Measurements from ENCODE around the gene OLFML2A. TPM values are rescaled to one million over a fixed set of nuclear protein-coding genes. Genes with fewer than 3 reads are reported as not detected.

OLFML2A gene
- total RNA-seq, 1 experiment from 2014 or later = 5.8 TPM

DNA sequence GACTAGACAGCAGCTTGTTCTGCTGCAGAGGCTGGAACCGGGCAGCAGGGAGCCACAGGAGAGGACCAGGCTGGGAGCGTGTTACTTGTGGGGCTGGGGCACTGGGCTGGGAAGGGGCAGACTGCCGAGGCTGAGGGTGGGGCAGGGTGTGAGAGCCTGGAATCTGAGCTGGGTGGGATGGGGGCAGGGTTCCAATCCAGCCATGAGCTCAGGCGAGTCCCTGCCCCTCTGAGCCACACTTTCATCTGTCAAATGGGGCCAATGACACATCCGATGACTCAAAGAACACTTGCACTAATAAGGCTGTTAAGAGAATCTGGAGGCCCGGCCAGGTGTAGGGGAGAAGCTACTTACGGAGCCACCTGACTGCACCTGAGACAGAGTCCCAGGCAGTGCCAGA is 57.7 kb downstream of the OLFML2A start:
- no peak for DNase-seq
- H2AFZ ChIP-seq (ENCODE audit: low read length) = no peak overlapping the region
- TF ChIP-seq, protein P1, sequence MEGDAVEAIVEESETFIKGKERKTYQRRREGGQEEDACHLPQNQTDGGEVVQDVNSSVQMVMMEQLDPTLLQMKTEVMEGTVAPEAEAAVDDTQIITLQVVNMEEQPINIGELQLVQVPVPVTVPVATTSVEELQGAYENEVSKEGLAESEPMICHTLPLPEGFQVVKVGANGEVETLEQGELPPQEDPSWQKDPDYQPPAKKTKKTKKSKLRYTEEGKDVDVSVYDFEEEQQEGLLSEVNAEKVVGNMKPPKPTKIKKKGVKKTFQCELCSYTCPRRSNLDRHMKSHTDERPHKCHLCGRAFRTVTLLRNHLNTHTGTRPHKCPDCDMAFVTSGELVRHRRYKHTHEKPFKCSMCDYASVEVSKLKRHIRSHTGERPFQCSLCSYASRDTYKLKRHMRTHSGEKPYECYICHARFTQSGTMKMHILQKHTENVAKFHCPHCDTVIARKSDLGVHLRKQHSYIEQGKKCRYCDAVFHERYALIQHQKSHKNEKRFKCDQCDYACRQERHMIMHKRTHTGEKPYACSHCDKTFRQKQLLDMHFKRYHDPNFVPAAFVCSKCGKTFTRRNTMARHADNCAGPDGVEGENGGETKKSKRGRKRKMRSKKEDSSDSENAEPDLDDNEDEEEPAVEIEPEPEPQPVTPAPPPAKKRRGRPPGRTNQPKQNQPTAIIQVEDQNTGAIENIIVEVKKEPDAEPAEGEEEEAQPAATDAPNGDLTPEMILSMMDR (conservative IDR thresholded peaks at IDR 0.05) = no peak
- whole genome bisulfite sequencing (ENCODE audit: extremely low coverage, insufficient read length, low lambda C conversion rate) = no CpG with 5 or more reads among the region's 7 CpGs
- no peaks in the 10 kb centered on the region for H3K9me3 ChIP-seq (ENCODE audit: control insufficient read depth, low read depth, low read length)
- H4K20me1 ChIP-seq (ENCODE audit: control insufficient read depth, insufficient read depth, insufficient read length) = no peaks in the 10 kb centered on the region
- H3K27me3 Mint-ChIP-seq (ENCODE audit: low read depth) = peaks cover 2% of the 10 kb centered on the region; the same call in 1 of the 2 replicates
- H3K27ac Mint-ChIP-seq = no peak overlapping the region; a peak in 1 of 7 replicates
- H3K4me1 Mint-ChIP-seq = peaks cover 5 to 16% of the 10 kb centered on the region in 2 experiments
- H3K4me2 ChIP-seq (ENCODE audit: insufficient read depth, insufficient read length, low read length) = no peak overlapping the region
- H3K4ac ChIP-seq (ENCODE audit: low read depth, low read length) = no peak overlapping the region
- H3K9me3 Mint-ChIP-seq = no peaks in the 10 kb centered on the region
- H2BK15ac ChIP-seq (ENCODE audit: low read depth, low read length) = no peak overlapping the region
- H2BK20ac ChIP-seq (ENCODE audit: low read depth, low read length, poor library complexity, severe bottlenecking) = no peak overlapping the region
- no peaks in the 10 kb centered on the region for H3K79me2 ChIP-seq (ENCODE audit: insufficient read depth, low read length)
- H3K79me1 ChIP-seq (ENCODE audit: insufficient read depth, low read depth, low read length, poor library complexity, severe bottlenecking) = no peaks in the 10 kb centered on the region
- peaks cover 0 to 1% (median 0%) of the 10 kb centered on the region in 3 experiments; a peak in 2 of 7 replicates for H3K36me3 Mint-ChIP-seq (ENCODE audit: insufficient read depth in 1 of 3, low read depth in 3 of 3)
- no peak overlapping the region for H3K4me3 Mint-ChIP-seq
- H3K9ac ChIP-seq (ENCODE audit: extremely low read depth, insufficient read length, low read length) = no peak overlapping the region
- no peak overlapping the region for H2AK5ac ChIP-seq (ENCODE audit: insufficient read length, low read length)
- H2BK12ac ChIP-seq (ENCODE audit: insufficient read length, low read depth, low read length) = no peak overlapping the region
- no peaks in the 10 kb centered on the region for H3K4me1 ChIP-seq (ENCODE audit: insufficient read depth, low read length)
- H4K8ac ChIP-seq (replicated peaks; ENCODE audit: insufficient read length, low read depth, low read length) = no peak overlapping the region
- no peak overlapping the region for H4K91ac ChIP-seq (ENCODE audit: insufficient read length, low read depth, low read length)
- no peak overlapping the region for H2BK5ac ChIP-seq (ENCODE audit: insufficient read length, low read length)
- H3K27ac ChIP-seq (ENCODE audit: insufficient read length, low read depth, low read length) = no peak overlapping the region
- H3T11ph ChIP-seq (ENCODE audit: low read length) = no peak overlapping the region
- no peak overlapping the region for H3K18ac ChIP-seq (ENCODE audit: insufficient read length, low read depth, low read length)
- no peaks in the 10 kb centered on the region for H3K23me2 ChIP-seq (ENCODE audit: insufficient read length, low read depth, low read length, poor library complexity, severe bottlenecking)
- H2BK120ac ChIP-seq (ENCODE audit: low read depth, low read length, poor library complexity, severe bottlenecking) = no peak overlapping the region
- H3K27me3 ChIP-seq (ENCODE audit: insufficient read depth, low read length) = no peaks in the 10 kb centered on the region
- H3K23ac ChIP-seq (ENCODE audit: insufficient read length, low read depth, low read length) = no peak overlapping the region
- H3K14ac ChIP-seq (ENCODE audit: insufficient read depth, low read length) = no peak overlapping the region
- H4K5ac ChIP-seq (ENCODE audit: insufficient read length, low read depth, low read length) = no peak overlapping the region
- no peak overlapping the region for H3K56ac ChIP-seq (ENCODE audit: insufficient read length, low read depth, low read length)
